ENCODE results near the gene OSTC. TPM values are rescaled to one million over a fixed set of nuclear protein-coding genes. Genes with fewer than 3 reads are reported as not detected.
A peak's percentile ranks its signal among the peaks of the same experiment; 100 is the strongest.

Gene OSTC
- total and polyA plus RNA-seq, 2 of the 13 experiments (the other 11 are each of a cell fraction or from before 2014, with no cell fraction given) = 208 to 380 TPM

GRCh38 chr4:108662629-108663028, 12.2 kb downstream of the OSTC start:
- DNase-seq (ENCODE audit: low spot score) = no peak
- H3K9ac ChIP-seq (ENCODE audit: insufficient read depth, low read depth, low read length) = no peak overlapping the region
- H3K4me2 ChIP-seq (ENCODE audit: low read depth, low read length) = no peak overlapping the region
- no peak overlapping the region for H3K4me3 ChIP-seq (replicated peaks in 1 of 3; ENCODE audit: insufficient read depth in 1 of 3, low read depth in 2 of 3, low read length in 3 of 3)
- TF ChIP-seq ZNF34 (CRISPR knock-in tag; IDR thresholded peaks at IDR 0.05; ENCODE audit: borderline replicate concordance) (no peak), ZMYM4 (CRISPR knock-in tag; IDR thresholded peaks at IDR 0.05) (no peak), BATF2 (CRISPR knock-in tag; IDR thresholded peaks at IDR 0.05) (no peak), ONECUT2 (CRISPR knock-in tag; IDR thresholded peaks at IDR 0.05) (no peak), MEIS2 (CRISPR knock-in tag; IDR thresholded peaks at IDR 0.05) (no peak)
- H2AFZ ChIP-seq (ENCODE audit: low read length) = no peak overlapping the region
- ChIA-PET POLR2A (no interaction called here), CTCF (ENCODE audit: low intra/inter-chr PET ratio, low total read pairs) (no interaction called here)
- H3K27me3 ChIP-seq (ENCODE audit: control insufficient read depth in 1 of 2, insufficient read depth in 2 of 2, low read length in 2 of 2) = no peaks in the 10 kb centered on the region
- in situ Hi-C loops (cut with HindIII; ENCODE audit: extremely low pct_ligation_motif_present, low pct_unique_long_range_greater_than_20kb) (no loop called here), intact Hi-C loops (cut with micrococcal nuclease; ENCODE audit: unreplicated experiment) (no loop called here)
- 97% methylated on average over 3 of the region's 3 CpGs for WGBS (ENCODE audit: low lambda C conversion rate)
- peaks cover 6 to 59% of the 10 kb centered on the region in 2 experiments; a peak in 4 of 5 replicates for H3K36me3 ChIP-seq (replicated peaks in 1 of 2; ENCODE audit: control insufficient read depth in 1 of 2, insufficient read depth in 2 of 2, low read length in 2 of 2)
- H3K27ac ChIP-seq (ENCODE audit: extremely low read length, insufficient read depth, low read length) = no peak overlapping the region
- no peak for ATAC-seq
- no peak for FAIRE-seq
- peaks cover 10% of the 10 kb centered on the region for H3K79me2 ChIP-seq (ENCODE audit: insufficient read depth, low read length)
- H3K4me1 ChIP-seq (ENCODE audit: insufficient read depth, low read length) = no peaks in the 10 kb centered on the region
- no TSS peak for BruUV-seq (replicated peaks)
- H3K9me3 ChIP-seq (ENCODE audit: low read length) = no peaks in the 10 kb centered on the region
- peaks cover 17% of the 10 kb centered on the region for H4K20me1 ChIP-seq (ENCODE audit: insufficient read depth, low read length)

- H3K27ac ChIP-seq (ENCODE audit: extremely low read length, insufficient read depth, low read length) = no peak overlapping the region
- H3K36me3 ChIP-seq (replicated peaks in 1 of 2; ENCODE audit: control insufficient read depth in 1 of 2, insufficient read depth in 2 of 2, low read length in 2 of 2) = no peaks in the 10 kb centered on the region
- no peak overlapping the region for H3K4me3 ChIP-seq (replicated peaks in 1 of 3; ENCODE audit: insufficient read depth in 1 of 3, low read depth in 2 of 3, low read length in 3 of 3)
- TF ChIP-seq ZBTB42 (CRISPR knock-in tag; IDR thresholded peaks at IDR 0.05) (no peak), ZNF124 (CRISPR knock-in tag; IDR thresholded peaks at IDR 0.05) (no peak), ZNF264 (CRISPR knock-in tag; IDR thresholded peaks at IDR 0.05) (no peak), HNRNPK (IDR thresholded peaks at IDR 0.05; ENCODE audit: low read depth, low read length, poor library complexity, severe bottlenecking) (peak; percentile 81)
- no peak overlapping the region for H3K4me2 ChIP-seq (ENCODE audit: low read depth, low read length)
- ChIA-PET POLR2A (no interaction called here), CTCF (ENCODE audit: low intra/inter-chr PET ratio, low total read pairs) (no interaction called here)
- 71% methylated on average over 4 of the region's 4 CpGs for WGBS (ENCODE audit: low lambda C conversion rate)
- no peak for DNase-seq (ENCODE audit: low spot score)
- H3K9me3 ChIP-seq (ENCODE audit: low read length) = no peaks in the 10 kb centered on the region
- H3K79me2 ChIP-seq (ENCODE audit: insufficient read depth, low read length) = no peaks in the 10 kb centered on the region
- H3K4me1 ChIP-seq (ENCODE audit: insufficient read depth, low read length) = peaks cover 7% of the 10 kb centered on the region; the same call in 1 of the 2 replicates
- no peak for FAIRE-seq
- H3K27me3 ChIP-seq (ENCODE audit: control insufficient read depth in 1 of 2, insufficient read depth in 2 of 2, low read length in 2 of 2) = no peaks in the 10 kb centered on the region
- H2AFZ ChIP-seq (ENCODE audit: low read length) = no peak overlapping the region
- intact Hi-C loops (cut with micrococcal nuclease; ENCODE audit: unreplicated experiment) = no loop called here
- no peak for ATAC-seq
- no peak overlapping the region for H3K9ac ChIP-seq (ENCODE audit: insufficient read depth, low read depth, low read length)
- in situ Hi-C loops (cut with HindIII; ENCODE audit: extremely low pct_ligation_motif_present, low pct_unique_long_range_greater_than_20kb) = no loop called here
- H4K20me1 ChIP-seq (ENCODE audit: insufficient read depth, low read length) = no peaks in the 10 kb centered on the region
- BruUV-seq (replicated peaks) = no TSS peak
These were observed 24.1 kb downstream of the OSTC start for GRCh38 chr4:108674356-108674977.

Measured in HepG2 (cell line).